SK-N-SH treated with all-trans-retinoic acid at 6 μM for 48 hours (cell line): ENCODE results near the gene FAM25G.

ENCODE experiments used
- ARNTL ChIP-seq: fragments of 450-650 bp; formaldehyde crosslinking; IDR thresholded peaks from 2 replicates; pipeline ENCODE4 v1.5.0; 2020; ENCODE audit warnings: low read depth, mild to moderate bottlenecking, moderate library complexity, borderline replicate concordance
- ESRRG ChIP-seq: fragments of 250-450 bp; sonication (Bioruptor Pico); IDR thresholded peaks from 2 replicates; pipeline ENCODE4 v1.6.1; 2021; ENCODE audit warnings: mild to moderate bottlenecking
- ZFP3 ChIP-seq: fragments of 250-450 bp; sonication (Bioruptor Pico); IDR thresholded peaks from 2 replicates; pipeline ENCODE4 v1.5.0; 2020; ENCODE audit warnings: mild to moderate bottlenecking, moderate library complexity

DNA sequence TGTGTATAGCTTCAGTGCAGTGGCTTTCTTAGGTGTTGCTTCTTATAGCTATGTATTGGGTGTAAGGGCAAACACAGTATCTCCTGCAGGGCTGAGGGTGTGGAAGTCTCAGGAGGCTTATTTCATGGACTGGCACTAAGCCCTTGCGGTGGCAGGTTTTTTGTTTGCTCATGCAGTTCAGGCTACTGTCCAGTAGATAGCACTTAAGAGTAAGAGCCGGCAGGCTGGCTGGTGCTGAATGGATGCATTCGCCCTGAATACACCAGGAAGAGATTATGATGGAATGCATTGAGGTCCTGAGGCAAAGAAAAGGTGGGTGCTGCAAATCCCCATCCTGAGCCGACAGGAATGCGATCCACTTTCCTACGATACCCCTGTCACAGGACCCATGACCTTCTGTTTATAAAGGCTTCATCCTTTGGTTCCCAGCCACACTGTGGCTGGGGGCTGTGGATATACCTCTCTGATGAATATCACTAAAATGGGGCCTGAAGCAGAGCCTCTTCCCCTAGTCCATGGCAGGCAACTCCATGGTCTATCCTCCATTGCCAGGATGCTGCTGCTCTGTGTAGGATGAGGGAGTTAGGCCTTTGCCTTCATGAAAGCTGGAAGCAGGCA, 52.5 kb downstream of the FAM25G start:
- TF ChIP-seq ARNTL (CRISPR knock-in tag) (no peak), ZFP3 (CRISPR knock-in tag) (no peak), ESRRG (CRISPR knock-in tag) (no peak)
